Mucosa of stomach (tissue), 1 donor: ENCODE results near the gene HBA2.
"Not testable (repeated sequence)": the region's sequence is repeated elsewhere in the genome, so short reads cannot be mapped to it uniquely, and the experiment has no call there.

Experiments
- H3K27me3 ChIP-seq: one replicate; pipeline ENCODE4 v1.7.0; 2013; ENCODE audit warnings: mild to moderate bottlenecking, low read length; ENCODE audit not compliant: control insufficient read depth, insufficient read depth
- H3K36me3 ChIP-seq: one replicate; pipeline ENCODE4 v1.7.0; 2013; ENCODE audit warnings: low read length; ENCODE audit not compliant: control insufficient read depth, insufficient read depth
- H3K4me1 ChIP-seq: one replicate; pipeline ENCODE4 v1.7.0; 2013; ENCODE audit warnings: mild to moderate bottlenecking, low read length; ENCODE audit not compliant: control insufficient read depth, insufficient read depth
- H3K4me3 ChIP-seq: one replicate; pipeline ENCODE4 v1.7.0; 2013; ENCODE audit warnings: low read length
- H3K9ac ChIP-seq: one replicate; pipeline ENCODE4 v1.7.0; 2013; ENCODE audit warnings: mild to moderate bottlenecking, low read length, moderate library complexity
- H3K9me3 ChIP-seq: one replicate; pipeline ENCODE4 v1.7.0; 2013; ENCODE audit warnings: mild to moderate bottlenecking, low read length, moderate library complexity; ENCODE audit not compliant: control insufficient read depth
- donor health status: Pancreatic carcinoma.

HBA2 gene

DNA sequence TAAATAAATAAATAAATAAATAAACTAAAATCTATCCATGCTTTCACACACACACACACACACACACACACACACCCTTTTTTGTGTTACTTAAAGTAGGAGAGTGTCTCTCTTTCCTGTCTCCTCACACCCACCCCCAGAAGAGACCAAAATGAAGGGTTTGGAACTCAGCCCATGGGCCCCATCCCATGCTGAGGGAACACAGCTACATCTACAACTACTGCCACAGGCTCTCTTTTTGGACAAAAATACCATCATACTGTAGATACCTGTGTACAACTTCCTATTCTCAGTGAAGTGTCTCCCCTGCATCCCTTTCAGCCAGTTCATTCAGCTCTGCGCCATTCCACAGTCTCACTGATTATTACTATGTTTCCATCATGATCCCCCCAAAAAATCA, 1.9 kb upstream of the HBA2 start:
- Histone ChIP-seq H3K9ac (no peak overlapping the region), H3K27me3 (peaks cover 70% of the 10 kb centered on the region), H3K36me3 (no peaks in the 10 kb centered on the region), H3K9me3 (no peaks in the 10 kb centered on the region), H3K4me3 (no peak overlapping the region), H3K4me1 (peaks cover 5% of the 10 kb centered on the region)

DNA sequence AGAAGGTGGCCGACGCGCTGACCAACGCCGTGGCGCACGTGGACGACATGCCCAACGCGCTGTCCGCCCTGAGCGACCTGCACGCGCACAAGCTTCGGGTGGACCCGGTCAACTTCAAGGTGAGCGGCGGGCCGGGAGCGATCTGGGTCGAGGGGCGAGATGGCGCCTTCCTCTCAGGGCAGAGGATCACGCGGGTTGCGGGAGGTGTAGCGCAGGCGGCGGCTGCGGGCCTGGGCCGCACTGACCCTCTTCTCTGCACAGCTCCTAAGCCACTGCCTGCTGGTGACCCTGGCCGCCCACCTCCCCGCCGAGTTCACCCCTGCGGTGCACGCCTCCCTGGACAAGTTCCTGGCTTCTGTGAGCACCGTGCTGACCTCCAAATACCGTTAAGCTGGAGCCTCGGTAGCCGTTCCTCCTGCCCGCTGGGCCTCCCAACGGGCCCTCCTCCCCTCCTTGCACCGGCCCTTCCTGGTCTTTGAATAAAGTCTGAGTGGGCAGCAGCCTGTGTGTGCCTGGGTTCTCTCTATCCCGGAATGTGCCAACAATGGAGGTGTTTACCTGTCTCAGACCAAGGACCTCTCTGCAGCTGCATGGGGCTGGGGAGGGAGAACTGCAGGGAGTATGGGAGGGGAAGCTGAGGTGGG, 657 bp downstream of the HBA2 start:
- Histone ChIP-seq H3K4me1 (peaks cover 10% of the 10 kb centered on the region), H3K27me3 (peaks cover 58% of the 10 kb centered on the region)
- not testable (repeated sequence) for H3K9me3 ChIP-seq, H3K9ac ChIP-seq, H3K4me3 ChIP-seq, H3K36me3 ChIP-seq

DNA sequence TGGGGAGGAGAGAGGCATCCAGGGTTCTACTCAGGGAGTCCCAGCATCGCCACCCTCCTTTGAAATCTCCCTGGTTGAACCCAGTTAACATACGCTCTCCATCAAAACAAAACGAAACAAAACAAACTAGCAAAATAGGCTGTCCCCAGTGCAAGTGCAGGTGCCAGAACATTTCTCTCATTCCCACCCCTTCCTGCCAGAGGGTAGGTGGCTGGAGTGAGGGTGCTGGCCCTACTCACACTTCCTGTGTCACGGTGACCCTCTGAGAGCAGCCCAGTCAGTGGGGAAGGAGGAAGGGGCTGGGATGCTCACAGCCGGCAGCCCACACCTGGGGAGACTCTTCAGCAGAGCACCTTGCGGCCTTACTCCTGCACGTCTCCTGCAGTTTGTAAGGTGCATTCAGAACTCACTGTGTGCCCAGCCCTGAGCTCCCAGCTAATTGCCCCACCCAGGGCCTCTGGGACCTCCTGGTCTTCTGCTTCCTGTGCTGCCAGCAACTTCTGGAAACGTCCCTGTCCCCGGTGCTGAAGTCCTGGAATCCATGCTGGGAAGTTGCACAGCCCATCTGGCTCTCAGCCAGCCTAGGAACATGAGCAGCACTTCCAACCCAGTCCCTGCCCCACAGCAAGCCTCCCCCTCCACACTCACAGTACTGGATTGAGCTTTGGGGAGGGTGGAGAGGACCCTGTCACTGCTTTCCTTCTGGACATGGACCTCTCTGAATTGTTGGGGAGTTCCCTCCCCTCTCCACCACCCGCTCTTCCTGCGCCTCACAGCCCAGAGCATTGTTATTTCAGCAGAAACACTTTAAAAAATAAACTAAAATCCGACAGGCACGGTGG, 1.5 kb downstream of the HBA2 start:
- H3K36me3 ChIP-seq, H3K4me3 ChIP-seq, H3K4me1 ChIP-seq, H3K9me3 ChIP-seq, H3K9ac ChIP-seq: not testable (repeated sequence)
- H3K27me3 ChIP-seq: peaks cover 55% of the 10 kb centered on the region

DNA sequence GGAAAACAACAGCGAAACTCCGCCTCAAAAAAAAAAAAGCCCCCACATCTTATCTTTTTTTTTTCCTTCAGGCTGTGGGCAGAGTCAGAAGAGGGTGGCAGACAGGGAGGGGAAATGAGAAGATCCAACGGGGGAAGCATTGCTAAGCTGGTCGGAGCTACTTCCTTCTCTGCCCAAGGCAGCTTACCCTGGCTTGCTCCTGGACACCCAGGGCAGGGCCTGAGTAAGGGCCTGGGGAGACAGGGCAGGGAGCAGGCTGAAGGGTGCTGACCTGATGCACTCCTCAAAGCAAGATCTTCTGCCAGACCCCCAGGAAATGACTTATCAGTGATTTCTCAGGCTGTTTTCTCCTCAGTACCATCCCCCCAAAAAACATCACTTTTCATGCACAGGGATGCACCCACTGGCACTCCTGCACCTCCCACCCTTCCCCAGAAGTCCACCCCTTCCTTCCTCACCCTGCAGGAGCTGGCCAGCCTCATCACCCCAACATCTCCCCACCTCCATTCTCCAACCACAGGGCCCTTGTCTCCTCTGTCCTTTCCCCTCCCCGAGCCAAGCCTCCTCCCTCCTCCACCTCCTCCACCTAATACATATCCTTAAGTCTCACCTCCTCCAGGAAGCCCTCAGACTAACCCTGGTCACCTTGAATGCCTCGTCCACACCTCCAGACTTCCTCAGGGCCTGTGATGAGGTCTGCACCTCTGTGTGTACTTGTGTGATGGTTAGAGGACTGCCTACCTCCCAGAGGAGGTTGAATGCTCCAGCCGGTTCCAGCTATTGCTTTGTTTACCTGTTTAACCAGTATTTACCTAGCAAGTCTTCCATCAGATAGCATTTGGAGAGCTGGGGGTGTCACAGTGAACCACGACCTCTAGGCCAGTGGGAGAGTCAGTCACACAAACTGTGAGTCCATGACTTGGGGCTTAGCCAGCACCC, 2.6 kb downstream of the HBA2 start:
- Histone ChIP-seq H3K4me1 (peaks cover 8% of the 10 kb centered on the region), H3K4me3 (no peak overlapping the region), H3K9ac (no peak overlapping the region), H3K36me3 (no peaks in the 10 kb centered on the region), H3K27me3 (peaks cover 61% of the 10 kb centered on the region), H3K9me3 (no peaks in the 10 kb centered on the region)

DNA sequence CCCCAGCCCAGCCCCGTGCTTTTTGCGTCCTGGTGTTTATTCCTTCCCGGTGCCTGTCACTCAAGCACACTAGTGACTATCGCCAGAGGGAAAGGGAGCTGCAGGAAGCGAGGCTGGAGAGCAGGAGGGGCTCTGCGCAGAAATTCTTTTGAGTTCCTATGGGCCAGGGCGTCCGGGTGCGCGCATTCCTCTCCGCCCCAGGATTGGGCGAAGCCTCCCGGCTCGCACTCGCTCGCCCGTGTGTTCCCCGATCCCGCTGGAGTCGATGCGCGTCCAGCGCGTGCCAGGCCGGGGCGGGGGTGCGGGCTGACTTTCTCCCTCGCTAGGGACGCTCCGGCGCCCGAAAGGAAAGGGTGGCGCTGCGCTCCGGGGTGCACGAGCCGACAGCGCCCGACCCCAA, 3.3 kb downstream of the HBA2 start:
- peaks cover 68% of the 10 kb centered on the region for H3K27me3 ChIP-seq

DNA sequence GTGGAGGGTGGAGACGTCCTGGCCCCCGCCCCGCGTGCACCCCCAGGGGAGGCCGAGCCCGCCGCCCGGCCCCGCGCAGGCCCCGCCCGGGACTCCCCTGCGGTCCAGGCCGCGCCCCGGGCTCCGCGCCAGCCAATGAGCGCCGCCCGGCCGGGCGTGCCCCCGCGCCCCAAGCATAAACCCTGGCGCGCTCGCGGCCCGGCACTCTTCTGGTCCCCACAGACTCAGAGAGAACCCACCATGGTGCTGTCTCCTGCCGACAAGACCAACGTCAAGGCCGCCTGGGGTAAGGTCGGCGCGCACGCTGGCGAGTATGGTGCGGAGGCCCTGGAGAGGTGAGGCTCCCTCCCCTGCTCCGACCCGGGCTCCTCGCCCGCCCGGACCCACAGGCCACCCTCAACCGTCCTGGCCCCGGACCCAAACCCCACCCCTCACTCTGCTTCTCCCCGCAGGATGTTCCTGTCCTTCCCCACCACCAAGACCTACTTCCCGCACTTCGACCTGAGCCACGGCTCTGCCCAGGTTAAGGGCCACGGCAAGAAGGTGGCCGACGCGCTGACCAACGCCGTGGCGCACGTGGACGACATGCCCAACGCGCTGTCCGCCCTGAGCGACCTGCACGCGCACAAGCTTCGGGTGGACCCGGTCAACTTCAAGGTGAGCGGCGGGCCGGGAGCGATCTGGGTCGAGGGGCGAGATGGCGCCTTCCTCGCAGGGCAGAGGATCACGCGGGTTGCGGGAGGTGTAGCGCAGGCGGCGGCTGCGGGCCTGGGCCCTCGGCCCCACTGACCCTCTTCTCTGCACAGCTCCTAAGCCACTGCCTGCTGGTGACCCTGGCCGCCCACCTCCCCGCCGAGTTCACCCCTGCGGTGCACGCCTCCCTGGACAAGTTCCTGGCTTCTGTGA, 4.1 kb downstream of the HBA2 start, which contains the start of gene HBA1:
Gene HBA1, plus strand, starts transcription at position 204 of the 906 bp plus-strand sequence. Its CDS starts 37 bp downstream, at position 241.
- not testable (repeated sequence) for H3K9ac ChIP-seq, H3K9me3 ChIP-seq, H3K4me3 ChIP-seq, H3K36me3 ChIP-seq
- Histone ChIP-seq H3K27me3 (peaks cover 68% of the 10 kb centered on the region), H3K4me1 (peaks cover 21% of the 10 kb centered on the region)

More for the DNA sequence above, 3.3 kb downstream of the HBA2 start:
- not testable (repeated sequence) for H3K4me3 ChIP-seq, H3K36me3 ChIP-seq, H3K9ac ChIP-seq, H3K9me3 ChIP-seq
- peaks cover 14% of the 10 kb centered on the region for H3K4me1 ChIP-seq

DNA sequence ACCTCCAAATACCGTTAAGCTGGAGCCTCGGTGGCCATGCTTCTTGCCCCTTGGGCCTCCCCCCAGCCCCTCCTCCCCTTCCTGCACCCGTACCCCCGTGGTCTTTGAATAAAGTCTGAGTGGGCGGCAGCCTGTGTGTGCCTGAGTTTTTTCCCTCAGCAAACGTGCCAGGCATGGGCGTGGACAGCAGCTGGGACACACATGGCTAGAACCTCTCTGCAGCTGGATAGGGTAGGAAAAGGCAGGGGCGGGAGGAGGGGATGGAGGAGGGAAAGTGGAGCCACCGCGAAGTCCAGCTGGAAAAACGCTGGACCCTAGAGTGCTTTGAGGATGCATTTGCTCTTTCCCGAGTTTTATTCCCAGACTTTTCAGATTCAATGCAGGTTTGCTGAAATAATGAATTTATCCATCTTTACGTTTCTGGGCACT, 4.7 kb downstream of the HBA2 start:
- no peak overlapping the region for H3K4me3 ChIP-seq
- no peak overlapping the region for H3K9ac ChIP-seq
- peaks cover 22% of the 10 kb centered on the region for H3K4me1 ChIP-seq
- no peaks in the 10 kb centered on the region for H3K36me3 ChIP-seq
- H3K9me3 ChIP-seq: no peaks in the 10 kb centered on the region
- H3K27me3 ChIP-seq: peaks cover 65% of the 10 kb centered on the region

DNA sequence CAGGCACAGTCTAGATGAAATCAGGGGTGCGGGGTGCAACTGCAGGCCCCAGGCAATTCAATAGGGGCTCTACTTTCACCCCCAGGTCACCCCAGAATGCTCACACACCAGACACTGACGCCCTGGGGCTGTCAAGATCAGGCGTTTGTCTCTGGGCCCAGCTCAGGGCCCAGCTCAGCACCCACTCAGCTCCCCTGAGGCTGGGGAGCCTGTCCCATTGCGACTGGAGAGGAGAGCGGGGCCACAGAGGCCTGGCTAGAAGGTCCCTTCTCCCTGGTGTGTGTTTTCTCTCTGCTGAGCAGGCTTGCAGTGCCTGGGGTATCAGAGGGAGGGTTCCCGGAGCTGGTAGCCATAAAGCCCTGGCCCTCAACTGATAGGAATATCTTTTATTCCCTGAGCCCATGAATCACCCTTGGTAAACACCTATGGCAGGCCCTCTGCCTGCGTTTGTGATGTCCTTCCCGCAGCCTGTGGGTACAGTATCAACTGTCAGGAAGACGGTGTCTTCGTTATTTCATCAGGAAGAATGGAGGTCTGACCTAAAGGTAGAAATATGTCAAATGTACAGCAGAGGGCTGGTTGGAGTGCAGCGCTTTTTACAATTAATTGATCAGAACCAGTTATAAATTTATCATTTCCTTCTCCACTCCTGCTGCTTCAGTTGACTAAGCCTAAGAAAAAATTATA, 5.4 kb downstream of the HBA2 start:
- H3K36me3 ChIP-seq: no peaks in the 10 kb centered on the region
- no peaks in the 10 kb centered on the region for H3K9me3 ChIP-seq
- H3K27me3 ChIP-seq: peaks cover 65% of the 10 kb centered on the region
- no peak overlapping the region for H3K4me3 ChIP-seq
- peaks cover 22% of the 10 kb centered on the region for H3K4me1 ChIP-seq
- H3K9ac ChIP-seq: no peak overlapping the region

DNA sequence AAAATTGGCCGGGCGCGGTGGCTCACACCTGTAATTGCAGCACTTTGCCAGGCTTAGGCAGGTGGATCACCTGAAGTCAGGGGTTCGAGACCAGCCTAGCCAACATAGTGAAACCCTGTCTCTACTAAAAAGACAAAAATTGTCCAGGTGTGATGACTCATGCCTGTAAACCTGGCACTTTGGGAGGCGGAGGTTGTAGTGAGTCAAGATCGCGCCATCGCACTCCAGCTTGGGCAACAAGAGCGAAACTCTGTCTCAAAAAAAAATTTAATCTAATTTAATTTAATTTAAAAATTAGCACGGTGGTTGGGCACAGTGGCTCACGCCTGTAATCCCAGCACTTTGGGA, 6.0 kb downstream of the HBA2 start:
- no peak overlapping the region for H3K4me3 ChIP-seq
- no peak overlapping the region for H3K9ac ChIP-seq
- H3K4me1 ChIP-seq: peaks cover 22% of the 10 kb centered on the region
- H3K9me3 ChIP-seq: no peaks in the 10 kb centered on the region
- H3K27me3 ChIP-seq: peaks cover 62% of the 10 kb centered on the region
- H3K36me3 ChIP-seq: no peaks in the 10 kb centered on the region

DNA sequence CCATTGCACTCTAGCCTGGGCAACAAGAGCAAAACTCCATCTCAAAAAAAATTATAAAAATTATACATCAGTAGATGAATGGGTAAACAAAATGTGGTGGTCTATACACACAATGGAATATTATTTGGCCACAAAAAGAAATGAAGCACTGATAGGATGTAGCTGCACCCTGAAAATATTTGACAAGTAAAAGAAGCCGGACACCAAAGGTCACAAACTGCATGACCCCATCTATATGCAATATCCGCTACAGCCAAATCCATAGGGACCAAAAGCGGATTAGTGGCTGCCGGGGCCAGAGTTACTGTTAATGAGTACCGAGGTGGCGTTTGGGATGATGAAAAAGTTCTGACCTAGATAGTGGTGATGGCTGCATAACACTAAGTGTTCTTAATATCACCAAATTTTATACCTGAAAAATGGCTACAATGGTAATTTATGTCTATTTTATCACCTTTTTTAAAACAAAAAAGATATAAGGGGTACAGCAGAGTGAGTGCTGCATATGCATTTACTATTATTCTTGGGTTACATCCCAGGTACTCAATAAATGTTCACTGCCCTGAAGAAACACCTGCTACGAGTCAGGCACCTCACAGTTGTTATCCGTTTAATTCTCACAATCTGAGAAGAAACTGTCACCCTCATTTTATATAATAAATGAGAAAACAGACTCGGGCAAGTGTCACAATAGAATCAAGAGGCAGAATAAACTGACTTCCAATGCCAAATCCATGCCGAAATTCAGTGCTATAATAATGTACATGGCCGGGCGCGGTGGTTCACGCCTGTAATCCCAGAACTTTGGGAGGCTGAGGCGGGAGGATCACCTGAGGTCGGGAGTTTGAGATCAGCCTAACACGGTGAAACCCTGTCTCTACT, 6.8 kb downstream of the HBA2 start:
- peaks cover 56% of the 10 kb centered on the region for H3K27me3 ChIP-seq
- H3K4me3 ChIP-seq: no peak overlapping the region
- no peaks in the 10 kb centered on the region for H3K36me3 ChIP-seq
- peaks cover 22% of the 10 kb centered on the region for H3K4me1 ChIP-seq
- no peaks in the 10 kb centered on the region for H3K9me3 ChIP-seq
- no peak overlapping the region for H3K9ac ChIP-seq
